NCI-H2227 (cell line): ENCODE data around the gene ATXN7L1.
"Not testable (repeated sequence)": the region's sequence is repeated elsewhere in the genome, so short reads cannot be mapped to it uniquely, and the experiment has no call there.

Experiments
- DNase-seq: peaks from one replicate; lab custom pipeline; 2025; ENCODE audit not compliant: unreplicated experiment; lab: John Stamatoyannopoulos, UW

ATXN7L1 gene

DNA sequence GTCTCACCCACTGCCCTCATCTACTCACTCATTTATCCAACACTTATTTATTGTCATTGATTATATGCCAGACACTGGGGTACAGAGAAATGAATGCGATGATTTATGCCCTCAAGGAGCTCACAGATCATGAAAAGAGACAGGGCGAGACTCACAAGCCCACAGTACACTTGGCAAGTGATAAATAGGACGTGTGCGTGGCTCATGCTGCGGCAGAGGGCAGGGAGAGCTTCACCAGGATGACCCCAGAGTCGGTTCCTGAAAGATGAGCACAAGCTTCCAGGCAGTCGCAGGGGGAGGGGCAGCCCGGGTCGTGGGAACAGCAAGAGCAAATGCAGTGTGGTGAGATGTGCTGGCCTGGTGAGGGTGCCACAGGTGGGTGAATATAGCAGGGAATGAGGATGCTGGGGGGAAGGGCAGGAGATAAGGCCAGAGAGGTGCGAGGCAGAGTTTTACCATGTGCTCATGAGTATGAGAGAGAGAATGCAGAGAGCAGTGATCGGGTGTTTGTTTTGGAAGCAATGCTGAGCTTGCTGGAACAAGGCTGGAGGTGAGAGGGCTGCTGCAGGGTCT, 70.9 kb downstream of the ATXN7L1 start:
- no peak for DNase-seq

GRCh38 chr7:105803429-105803736, 73.0 kb downstream of the ATXN7L1 start:
- DNase-seq: no peak

DNA sequence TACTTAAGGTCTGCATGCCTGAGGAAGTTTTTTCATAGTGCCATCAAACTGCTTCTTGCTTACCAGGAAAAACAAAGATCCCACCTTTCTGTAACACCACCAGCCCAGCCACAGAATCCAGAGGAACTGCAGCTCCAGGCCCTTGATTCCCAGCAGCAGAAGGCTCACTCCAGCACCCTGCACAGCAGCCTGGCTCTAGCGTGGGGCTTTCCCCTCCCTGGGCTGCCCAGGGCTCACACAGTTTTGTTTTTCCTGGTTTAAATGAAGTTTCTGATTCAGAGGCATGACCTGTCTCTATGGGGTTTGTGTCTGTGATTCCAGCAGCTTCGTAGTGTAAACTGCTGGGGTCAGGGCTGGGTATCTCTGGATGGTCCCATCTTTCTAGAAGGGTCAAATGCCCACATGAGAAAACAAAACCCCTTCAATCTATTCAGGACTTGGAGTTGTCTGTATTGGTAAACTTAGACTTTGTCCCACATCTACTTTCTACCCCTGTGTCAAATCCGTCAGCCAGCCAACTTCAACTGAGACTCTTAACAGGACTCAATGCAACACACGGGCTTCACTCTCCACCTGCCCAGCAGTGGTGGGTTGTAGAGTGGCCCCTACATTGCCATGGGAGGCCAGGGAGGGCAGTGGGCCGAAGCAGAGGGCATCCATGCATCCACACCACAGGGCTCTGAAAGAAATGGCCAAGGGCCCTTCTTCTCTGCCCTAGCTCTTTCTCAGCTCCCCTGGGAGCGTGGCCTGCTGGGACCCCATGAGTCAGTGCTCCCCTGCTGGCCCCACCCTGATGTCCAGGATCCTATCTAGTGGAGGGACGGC, 73.6 kb downstream of the ATXN7L1 start:
- DNase-seq: no peak

DNA sequence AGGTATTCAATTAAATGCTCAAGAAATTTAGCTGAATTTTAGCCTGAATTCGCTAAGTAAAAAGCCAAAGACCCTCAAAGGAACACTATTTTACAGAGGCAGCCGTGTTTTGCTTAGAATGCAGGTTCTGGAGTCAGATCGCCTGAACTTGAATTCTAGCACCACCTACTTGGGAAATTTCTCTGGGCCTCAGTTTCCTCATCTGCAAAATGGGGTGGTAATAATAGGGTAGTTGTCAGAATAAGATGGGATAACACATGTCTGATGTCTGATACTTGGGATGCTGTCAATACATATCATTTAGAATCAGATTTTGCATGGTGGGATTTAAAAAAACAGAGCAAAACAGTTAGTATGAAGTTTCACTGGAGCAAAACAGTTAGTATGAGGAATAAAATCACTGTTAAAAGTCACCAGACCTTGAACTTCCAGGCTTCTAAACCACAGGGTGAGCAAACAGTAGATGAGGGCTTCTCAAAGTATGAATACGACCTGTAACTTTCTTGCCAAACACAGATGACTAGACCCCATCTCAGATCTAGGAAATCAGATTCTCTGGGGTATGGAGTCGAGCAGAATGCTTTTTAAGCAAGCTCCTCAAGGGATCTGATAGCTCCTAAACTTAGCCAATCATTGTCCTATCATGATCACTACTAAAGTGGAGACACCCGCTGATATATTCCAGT, 75.4 kb downstream of the ATXN7L1 start:
- DNase-seq: no peak

DNA sequence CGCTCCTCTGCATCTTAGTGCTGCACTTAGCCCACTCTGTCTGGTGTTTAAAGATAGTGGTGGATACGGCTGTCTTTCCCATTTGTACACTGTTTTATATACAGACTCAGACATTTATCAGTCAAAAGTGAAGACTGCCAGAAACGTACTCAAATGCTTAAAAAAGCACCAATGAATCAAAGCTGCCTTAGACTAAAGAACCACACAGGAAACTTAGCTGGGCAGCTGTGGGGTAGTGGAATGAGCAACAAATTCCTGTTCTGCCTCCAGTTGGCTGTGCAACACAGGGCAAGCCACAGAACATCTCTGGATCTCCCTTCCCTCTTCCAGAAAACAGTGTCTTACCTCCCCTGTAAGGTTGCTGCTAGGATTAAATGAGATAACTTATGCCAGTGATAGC, 76.0 kb downstream of the ATXN7L1 start:
- no peak for DNase-seq

- no peak for DNase-seq
These were observed 76.7 kb downstream of the ATXN7L1 start for GRCh38 chr7:105799677-105800076.

GRCh38 chr7:105799006-105799405, 77.4 kb downstream of the ATXN7L1 start:
- DNase-seq: no peak

GRCh38 chr7:105797652-105798051, 78.7 kb downstream of the ATXN7L1 start:
- DNase-seq: peak; percentile 6

GRCh38 chr7:105796365-105796764, 80.0 kb downstream of the ATXN7L1 start:
- DNase-seq: no peak

DNA sequence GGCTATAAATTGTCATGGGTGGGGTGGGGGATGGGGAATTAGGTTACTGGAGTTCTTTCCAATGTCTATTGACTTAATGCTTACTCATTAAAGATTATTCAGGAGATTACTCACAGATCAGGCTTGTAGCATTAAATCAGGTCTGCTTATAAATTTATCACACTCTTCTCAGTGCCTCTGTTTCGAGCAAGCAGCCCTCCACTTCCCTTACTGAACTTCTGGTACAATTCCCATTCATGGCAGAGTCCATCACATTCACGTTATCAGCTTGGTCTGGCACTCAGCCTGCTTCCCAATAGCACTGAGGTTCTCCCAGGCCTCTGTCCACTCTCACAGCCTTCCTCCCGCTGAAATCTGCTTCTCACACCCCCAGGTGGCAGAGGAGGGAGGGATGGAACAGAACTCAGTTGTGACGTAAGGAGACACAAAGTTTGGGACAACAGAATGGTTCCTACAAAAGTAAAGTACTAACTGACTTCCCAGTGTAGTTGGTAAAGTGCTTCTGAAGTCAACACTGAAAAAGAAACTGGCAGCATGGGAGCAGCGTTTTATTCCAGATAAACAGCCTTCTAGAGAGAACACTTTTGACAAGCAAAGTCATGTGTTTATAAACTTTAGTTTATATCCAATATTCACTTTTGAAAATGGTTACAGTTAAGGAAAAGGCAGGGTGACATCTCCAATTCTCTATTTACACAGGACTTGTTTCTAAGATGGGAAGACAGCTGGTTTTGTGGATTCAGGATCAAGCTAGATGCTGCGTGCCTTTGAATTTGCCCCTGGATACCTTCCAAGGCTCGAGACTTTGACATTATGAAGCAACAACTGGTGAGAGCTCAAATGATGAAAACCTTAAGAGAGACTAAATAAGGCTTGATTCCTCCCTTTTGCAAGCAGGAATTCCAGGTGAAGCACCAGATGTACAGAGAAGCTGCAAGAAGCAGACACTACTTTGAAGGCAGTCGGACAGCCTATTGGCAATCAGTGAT, 81.4 kb downstream of the ATXN7L1 start:
- no peak for DNase-seq

DNA sequence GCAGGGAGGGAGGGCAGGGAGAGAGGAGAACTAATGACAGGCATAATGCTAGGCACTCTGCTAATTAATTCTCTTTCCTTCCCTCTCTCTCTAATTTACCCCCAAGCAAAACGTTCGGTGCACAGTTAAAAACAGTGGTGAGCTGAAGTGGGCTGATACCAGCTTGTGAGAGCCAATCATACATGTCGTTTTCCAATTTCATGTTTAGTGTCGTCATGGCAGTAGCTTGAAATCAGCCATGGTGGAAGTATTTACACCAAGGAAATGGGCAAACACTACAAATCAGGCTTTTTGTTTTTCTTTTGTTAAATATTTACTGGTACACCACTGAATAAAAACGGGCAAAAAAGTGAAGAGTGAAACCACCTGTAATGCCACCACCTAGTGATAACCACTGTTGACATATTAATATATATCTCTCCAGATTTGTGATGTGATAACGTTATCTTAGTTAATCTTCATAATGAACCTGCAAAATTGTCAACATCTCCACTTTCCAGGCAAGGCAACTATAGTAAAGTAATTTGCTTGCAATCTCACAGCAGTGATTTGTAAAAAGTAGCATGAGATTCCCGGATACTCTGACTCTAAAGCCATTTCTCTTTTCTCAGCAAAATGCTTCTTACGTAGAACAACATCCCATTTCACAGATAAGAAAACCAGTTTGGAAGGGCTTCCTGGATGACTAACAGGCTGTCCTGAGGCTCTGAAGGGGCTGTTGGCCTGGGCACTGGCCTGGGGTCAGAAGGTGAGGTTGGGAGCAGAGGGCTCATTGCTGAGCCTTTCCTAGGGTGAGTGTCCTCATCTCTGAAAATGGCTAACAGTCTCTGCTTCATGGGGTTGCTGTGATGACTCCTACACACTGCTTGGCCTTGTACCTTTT, 83.7 kb downstream of the ATXN7L1 start:
- DNase-seq: no peak

DNA sequence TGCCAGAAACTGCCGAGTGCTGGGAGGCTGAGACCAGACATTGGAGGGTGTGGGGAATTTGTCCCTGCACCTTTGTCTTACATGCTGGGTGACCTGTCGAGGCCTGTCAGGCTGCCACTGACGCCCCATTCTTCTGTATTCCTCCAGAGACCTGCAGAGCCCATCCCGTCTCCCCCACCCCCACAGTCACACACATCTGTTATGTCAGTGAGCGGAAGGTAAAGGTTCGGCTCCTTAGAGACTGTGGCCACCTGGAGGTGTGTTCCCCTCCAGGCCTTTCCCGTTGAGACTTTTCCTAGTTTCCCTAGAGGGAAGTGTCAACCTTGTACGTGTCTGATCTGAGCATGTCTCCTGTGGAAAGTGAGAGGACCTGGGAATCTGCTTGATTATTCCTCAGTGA, 84.5 kb downstream of the ATXN7L1 start:
- DNase-seq: no peak

DNA sequence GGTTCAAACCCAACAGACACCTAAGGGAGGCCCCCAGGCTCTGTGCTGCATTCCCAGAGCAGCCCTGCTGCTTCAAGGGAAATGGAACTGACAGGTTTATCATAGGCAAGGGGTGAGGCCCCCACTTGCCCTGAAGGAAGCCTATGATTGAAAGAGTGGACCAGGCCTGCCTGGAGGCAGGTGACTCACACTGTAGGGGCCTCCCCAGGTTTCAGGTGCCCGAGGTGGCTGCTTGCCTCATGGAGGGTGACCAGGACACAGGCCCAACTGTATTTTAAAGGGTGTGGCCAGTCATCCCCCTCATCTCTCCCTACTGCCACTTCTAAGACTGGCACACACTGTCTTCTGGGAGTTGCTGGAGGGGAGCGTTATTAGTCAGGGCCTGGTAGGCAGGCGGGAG, 85.4 kb downstream of the ATXN7L1 start:
- DNase-seq: no peak

DNA sequence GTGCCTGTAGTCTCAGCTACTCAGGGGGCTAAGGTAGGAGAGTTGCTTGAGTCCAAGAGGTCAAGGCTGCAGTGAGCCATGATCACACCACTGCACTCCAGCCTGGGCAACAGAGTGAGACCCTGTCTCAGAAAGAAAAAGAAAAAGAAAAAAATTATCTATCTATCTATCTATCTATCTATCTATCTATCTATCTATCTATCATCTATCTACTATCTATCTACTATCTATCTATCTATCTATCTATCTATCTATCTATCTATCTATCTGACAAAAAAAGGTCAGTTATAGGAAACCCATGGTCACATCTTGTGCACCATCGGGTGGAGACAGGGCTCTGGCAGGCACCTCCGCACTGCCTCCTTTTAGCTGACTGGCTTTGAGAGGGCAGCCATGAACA, 85.9 kb downstream of the ATXN7L1 start:
- DNase-seq: not testable (repeated sequence)

DNA sequence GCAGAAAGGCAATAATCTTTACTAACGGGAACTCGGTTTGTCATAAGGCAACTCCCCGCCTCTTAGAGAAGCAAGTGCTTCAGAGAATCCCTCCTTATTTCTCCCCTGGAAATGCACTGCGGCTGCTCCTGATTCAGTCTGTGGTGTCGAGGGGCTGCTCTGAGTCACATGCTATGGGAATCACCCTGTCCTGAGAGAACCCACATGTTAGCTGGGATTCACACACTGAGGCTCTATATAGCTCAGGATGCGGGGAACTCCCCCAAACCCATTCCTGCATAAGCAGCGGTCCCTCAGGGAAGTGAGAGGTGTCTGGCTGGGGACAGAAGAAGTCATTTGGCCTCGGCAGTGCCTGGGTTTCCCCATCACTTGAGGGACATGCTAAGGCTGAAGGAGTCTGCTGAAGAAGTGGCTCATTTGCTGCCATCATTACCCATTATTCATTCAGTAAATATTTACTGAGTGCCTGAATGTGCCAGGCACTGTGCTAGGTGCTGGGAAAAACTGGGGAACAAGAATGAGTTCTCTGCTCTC, 87.5 kb downstream of the ATXN7L1 start:
- DNase-seq: no peak

DNA sequence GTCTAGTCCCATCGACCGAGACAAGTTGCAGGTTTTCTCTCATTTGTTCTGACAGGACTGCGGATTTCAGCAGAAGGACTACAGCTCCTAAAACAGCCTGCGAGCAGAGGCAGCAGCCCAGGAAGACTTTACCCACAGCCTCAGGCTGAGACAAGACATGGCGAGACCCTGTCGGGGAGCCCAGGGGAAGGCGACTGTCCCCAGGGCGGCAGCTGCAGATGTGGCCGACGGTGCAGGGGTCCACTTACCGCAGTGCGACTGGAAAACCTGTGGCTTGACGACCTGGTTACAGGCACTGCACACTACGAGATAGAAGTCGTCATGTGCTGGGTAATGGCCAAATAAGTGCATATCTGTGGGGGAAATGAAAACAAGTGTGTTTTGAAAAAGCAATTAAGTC, 88.0 kb downstream of the ATXN7L1 start:
- no peak for DNase-seq

DNA sequence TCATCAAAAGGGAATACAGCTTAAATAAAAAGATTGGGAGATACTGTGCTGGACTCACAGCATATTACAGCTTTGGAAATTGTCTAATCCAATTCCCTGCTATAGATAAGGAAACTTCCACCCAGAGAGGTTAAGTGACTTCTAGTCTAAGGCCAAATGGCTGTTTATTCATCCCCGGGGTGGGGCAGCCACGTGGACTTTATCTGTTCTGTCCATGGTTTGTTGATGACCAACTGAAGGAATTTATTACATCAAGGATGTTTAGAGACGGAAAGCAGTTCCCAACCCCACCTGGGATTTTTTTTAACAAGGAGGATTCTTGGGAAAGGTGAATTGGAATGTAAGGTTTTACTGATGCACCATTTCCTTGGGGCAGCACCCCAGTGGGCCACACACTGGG, 88.6 kb downstream of the ATXN7L1 start:
- DNase-seq: no peak

- DNase-seq: no peak
These were observed 89.6 kb downstream of the ATXN7L1 start for GRCh38 chr7:105786520-105787470.
